ENCODE data around the gene MTG2.

The MTG2 gene

DNA sequence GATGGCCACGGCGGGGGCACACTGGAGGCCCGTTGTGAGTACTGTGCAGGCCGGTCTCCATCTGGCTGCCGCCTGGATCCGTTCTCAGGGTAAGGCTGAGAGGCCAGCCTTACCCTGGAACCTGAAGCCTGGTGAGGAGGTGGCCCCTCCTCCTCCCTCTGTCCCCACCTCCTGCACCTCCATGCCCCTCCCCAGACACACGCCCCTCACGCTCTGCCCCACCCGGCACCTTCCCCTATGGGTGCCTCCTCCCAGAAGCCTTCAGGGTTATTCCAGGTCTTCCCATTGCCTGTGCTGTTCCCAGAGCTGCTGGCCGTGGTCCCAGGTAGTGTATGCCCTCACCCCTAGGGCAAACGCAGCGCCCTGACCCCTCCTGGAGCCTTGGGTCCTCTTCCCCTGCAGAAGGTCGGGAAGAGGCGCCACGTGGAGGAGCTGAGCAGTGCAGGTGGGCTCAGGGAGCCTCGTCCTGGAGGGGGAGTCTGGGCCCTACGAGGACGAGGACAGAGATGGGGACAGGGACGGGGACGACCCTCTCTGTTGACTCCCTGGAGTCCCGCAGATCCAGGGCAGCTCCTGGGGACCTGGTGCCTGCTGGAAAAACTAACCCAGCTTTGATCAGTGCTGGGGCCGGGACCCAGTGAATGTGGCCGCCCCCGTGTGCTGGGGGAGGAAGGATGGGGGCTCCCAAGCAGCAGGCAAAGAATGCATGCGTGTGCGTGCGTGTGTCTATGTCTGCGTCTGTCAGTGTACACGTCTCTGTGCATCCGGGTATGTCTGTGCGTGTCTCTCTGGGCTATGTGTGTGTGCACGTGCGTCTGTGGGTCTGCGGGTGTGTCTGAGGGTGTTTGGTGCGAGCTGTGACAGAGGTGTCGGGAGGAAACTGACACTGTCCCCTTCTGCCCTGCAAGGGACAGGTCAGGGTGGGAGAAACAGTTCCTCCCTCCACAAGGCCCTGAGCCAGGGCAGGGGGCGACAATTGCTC is 45.4 kb downstream of the MTG2 start:
- no peak overlapping the region for H3K4me3 ChIP-seq (ENCODE audit: low read depth, low read length)
- no peak for DNase-seq (ENCODE audit: low read depth)
- TF ChIP-seq MYC (IDR thresholded peaks at IDR 0.05; ENCODE audit: low read depth, low read length) = no peak
- TF ChIP-seq, protein P1, sequence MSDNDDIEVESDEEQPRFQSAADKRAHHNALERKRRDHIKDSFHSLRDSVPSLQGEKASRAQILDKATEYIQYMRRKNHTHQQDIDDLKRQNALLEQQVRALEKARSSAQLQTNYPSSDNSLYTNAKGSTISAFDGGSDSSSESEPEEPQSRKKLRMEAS (IDR thresholded peaks at IDR 0.05; ENCODE audit: low read depth, low read length) = no peak
- TF ChIP-seq POLR2A (IDR thresholded peaks at IDR 0.05; ENCODE audit: extremely low read depth, insufficient read length) = no peak
- TF ChIP-seq, protein P2, sequence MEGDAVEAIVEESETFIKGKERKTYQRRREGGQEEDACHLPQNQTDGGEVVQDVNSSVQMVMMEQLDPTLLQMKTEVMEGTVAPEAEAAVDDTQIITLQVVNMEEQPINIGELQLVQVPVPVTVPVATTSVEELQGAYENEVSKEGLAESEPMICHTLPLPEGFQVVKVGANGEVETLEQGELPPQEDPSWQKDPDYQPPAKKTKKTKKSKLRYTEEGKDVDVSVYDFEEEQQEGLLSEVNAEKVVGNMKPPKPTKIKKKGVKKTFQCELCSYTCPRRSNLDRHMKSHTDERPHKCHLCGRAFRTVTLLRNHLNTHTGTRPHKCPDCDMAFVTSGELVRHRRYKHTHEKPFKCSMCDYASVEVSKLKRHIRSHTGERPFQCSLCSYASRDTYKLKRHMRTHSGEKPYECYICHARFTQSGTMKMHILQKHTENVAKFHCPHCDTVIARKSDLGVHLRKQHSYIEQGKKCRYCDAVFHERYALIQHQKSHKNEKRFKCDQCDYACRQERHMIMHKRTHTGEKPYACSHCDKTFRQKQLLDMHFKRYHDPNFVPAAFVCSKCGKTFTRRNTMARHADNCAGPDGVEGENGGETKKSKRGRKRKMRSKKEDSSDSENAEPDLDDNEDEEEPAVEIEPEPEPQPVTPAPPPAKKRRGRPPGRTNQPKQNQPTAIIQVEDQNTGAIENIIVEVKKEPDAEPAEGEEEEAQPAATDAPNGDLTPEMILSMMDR (IDR thresholded peaks at IDR 0.05; ENCODE audit: low read depth, low read length) = no peak

DNA sequence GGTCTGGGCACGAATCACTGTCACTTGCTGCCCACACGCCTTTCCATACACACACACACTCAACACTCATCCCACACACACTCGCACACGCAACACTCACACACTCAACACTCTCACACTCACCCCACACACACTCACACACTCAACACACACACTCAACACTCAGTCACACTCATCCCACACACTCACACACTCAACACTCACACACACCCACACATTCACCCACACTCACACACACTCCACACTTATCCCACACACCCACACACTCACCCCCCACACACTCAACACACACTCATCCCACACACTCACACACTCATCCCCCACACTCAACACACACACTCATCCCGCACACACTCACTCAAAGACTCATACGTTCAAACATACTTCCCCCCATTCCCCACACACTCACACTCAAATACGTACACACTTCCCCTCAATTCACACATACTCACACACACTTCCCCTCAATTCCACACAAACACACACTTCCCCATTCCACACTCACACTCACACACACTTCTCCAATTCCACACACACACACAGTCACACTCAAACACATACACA is 46.2 kb downstream of the MTG2 start:
- TF ChIP-seq, protein P1 (IDR thresholded peaks at IDR 0.05; ENCODE audit: low read depth, low read length) = no peak
- TF ChIP-seq MYC (IDR thresholded peaks at IDR 0.05; ENCODE audit: low read depth, low read length) (no peak), POLR2A (IDR thresholded peaks at IDR 0.05; ENCODE audit: extremely low read depth, insufficient read length) (no peak)
- TF ChIP-seq, protein P2 (IDR thresholded peaks at IDR 0.05; ENCODE audit: low read depth, low read length) = no peak
- DNase-seq (ENCODE audit: low read depth) = no peak
- no peak overlapping the region for H3K4me3 ChIP-seq (ENCODE audit: low read depth, low read length)

DNA sequence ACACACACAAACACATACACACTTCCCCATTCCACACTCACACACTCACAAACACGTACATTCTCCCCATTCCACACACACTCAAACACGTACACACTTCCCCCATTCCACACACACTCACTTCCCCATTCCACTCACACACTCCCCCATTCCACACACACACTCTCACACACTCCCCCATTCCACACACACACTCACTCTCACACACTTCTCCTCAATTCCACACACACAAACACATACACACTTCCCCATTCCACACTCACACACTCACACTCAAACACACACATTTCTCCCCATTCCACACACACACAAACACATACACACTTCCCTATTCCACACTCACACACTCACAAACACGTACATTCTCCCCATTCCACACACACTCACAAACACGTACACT is 46.8 kb downstream of the MTG2 start:
- no peak overlapping the region for H3K4me3 ChIP-seq (ENCODE audit: low read depth, low read length)
- TF ChIP-seq POLR2A (IDR thresholded peaks at IDR 0.05; ENCODE audit: extremely low read depth, insufficient read length) (no peak), MYC (IDR thresholded peaks at IDR 0.05; ENCODE audit: low read depth, low read length) (no peak)
- TF ChIP-seq, protein P2 (IDR thresholded peaks at IDR 0.05; ENCODE audit: low read depth, low read length) = no peak
- TF ChIP-seq, protein P1 (IDR thresholded peaks at IDR 0.05; ENCODE audit: low read depth, low read length) = no peak
- DNase-seq (ENCODE audit: low read depth) = no peak

DNA sequence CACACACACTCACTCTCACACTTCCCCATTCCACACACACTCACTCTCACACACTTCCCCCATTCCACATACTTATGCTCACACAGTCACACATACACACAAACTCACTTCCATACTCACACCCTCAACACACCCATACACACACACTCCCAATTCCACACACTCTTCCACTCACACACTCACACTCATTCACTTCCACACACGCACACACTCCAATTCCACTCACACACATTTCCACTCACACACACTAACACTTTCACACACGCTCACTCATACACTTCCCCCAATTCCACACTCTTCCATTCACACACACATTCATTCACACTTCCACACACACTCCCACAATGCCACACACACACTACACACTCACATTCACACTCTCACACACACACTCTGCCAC is 47.4 kb downstream of the MTG2 start:
- no peak overlapping the region for H3K4me3 ChIP-seq (ENCODE audit: low read depth, low read length)
- TF ChIP-seq POLR2A (IDR thresholded peaks at IDR 0.05; ENCODE audit: extremely low read depth, insufficient read length) (no peak), MYC (IDR thresholded peaks at IDR 0.05; ENCODE audit: low read depth, low read length) (no peak)
- TF ChIP-seq, protein P1 (IDR thresholded peaks at IDR 0.05; ENCODE audit: low read depth, low read length) = no peak
- TF ChIP-seq, protein P2 (IDR thresholded peaks at IDR 0.05; ENCODE audit: low read depth, low read length) = no peak
- no peak for DNase-seq (ENCODE audit: low read depth)

DNA sequence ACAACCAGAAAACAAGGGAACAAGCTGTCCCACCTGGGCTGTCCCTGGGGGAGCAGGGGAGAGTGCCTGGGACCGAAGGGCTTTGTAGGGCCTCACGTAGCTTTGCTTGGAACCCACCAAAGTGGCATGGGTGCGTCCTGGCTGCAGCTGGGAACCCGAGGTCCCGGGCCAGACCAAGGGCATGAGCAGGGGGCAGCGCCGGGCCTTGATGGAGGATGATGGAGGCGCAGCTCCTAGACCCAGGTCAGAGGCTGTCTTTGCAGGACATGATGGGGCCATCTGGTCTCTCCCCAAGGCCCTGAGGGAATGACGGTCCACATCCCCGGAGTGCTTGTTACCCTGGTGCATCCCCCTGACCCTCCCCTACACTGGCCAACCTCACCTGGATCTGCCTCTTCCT is 47.9 kb downstream of the MTG2 start:
- H3K4me3 ChIP-seq (ENCODE audit: low read depth, low read length) = no peak overlapping the region
- TF ChIP-seq, protein P1 (IDR thresholded peaks at IDR 0.05; ENCODE audit: low read depth, low read length) = no peak
- no peak for TF ChIP-seq POLR2A (IDR thresholded peaks at IDR 0.05; ENCODE audit: extremely low read depth, insufficient read length)
- TF ChIP-seq, protein P2 (IDR thresholded peaks at IDR 0.05; ENCODE audit: low read depth, low read length) = no peak
- TF ChIP-seq MYC (IDR thresholded peaks at IDR 0.05; ENCODE audit: low read depth, low read length) = no peak
- no peak for DNase-seq (ENCODE audit: low read depth)

Measured in NB4 (cell line).